T-cell (primary cell): Measurements from ENCODE around the gene WAPL. TPM values are rescaled to one million over a fixed set of nuclear protein-coding genes. Genes with fewer than 3 reads are reported as not detected.

ENCODE experiments used
- ATAC-seq, 4 experiments: fragments of 200-7000 bp in 3 of 4; fragments of 150-1000 bp in 1 of 4; cut with Tn5 transposase; replicated peaks in 1 of 4; 1 replicate in 3 of 4; 2 replicates in 1 of 4; pipeline ENCODE4 v1.10.0; 2021; ENCODE audit warnings: moderate library complexity in 3 of 4, mild to moderate bottlenecking in 2 of 4, moderate number of reproducible peaks in 1 of 4
- CTCF ChIA-PET, 2 donors: fragments of 300-600 bp; sonication (Branson Sonifier 250); formaldehyde crosslinking; loops; one replicate each; lab custom pipeline; 2022; ENCODE audit warnings: antibody characterized with exemption in 2 of 2; lab: Charles Lee
- POLR2A ChIA-PET, 2 donors: fragments of 300-600 bp; sonication (Branson Sonifier 250); formaldehyde crosslinking; loops; one replicate each; lab custom pipeline; 2022; ENCODE audit warnings: antibody characterized with exemption in 2 of 2; lab: Charles Lee
- DNase-seq, 35 experiments: peaks; one replicate each; pipeline versions ENCODE4 v3.0.0 to v3.0.0-alpha.2; 2013 to 2023
- H3K27ac ChIP-seq: one replicate; pipeline ENCODE4 v1.5.1; 2013; ENCODE audit warnings: low read length
- H3K27me3 ChIP-seq, 2 experiments: replicated peaks in 1 of 2; 1 replicate in 1 of 2; 2 replicates in 1 of 2; pipeline versions ENCODE4 v1.6.1 to v1.7.0; 2013; ENCODE audit warnings: low read length in 1 of 2, mixed read lengths in 1 of 2; ENCODE audit not compliant: control insufficient read depth in 2 of 2, insufficient read depth in 2 of 2; ENCODE audit errors: extremely low read depth in 1 of 2
- H3K36me3 ChIP-seq, 2 donors: 1 replicate in 1 of 2; 2 replicates in 1 of 2; pipeline versions ENCODE4 v1.6.1 to v1.7.0; 2013; ENCODE audit warnings: low read length in 1 of 2; ENCODE audit not compliant: control insufficient read depth in 2 of 2, insufficient read depth in 1 of 2; ENCODE audit errors: extremely low read depth in 1 of 2
- H3K4me1 ChIP-seq, 2 experiments: 1 replicate in 1 of 2; 2 replicates in 1 of 2; pipeline versions ENCODE4 v1.6.1 to v1.7.0; 2013; ENCODE audit warnings: low read length in 2 of 2, mixed read lengths in 1 of 2; ENCODE audit not compliant: insufficient read depth in 2 of 2, control insufficient read depth in 1 of 2; ENCODE audit errors: extremely low read depth in 1 of 2
- H3K4me3 ChIP-seq, 2 donors: 1 replicate in 1 of 2; 2 replicates in 1 of 2; pipeline versions ENCODE4 v1.5.1 to v1.7.0; 2013; ENCODE audit warnings: mild to moderate bottlenecking in 2 of 2, low read length in 1 of 2, moderate library complexity in 1 of 2; ENCODE audit not compliant: control insufficient read depth in 1 of 2; ENCODE audit errors: extremely low read depth in 1 of 2
- H3K9me3 ChIP-seq: 2 replicates; pipeline ENCODE4 v1.7.0; 2013
- H3K27ac Mint-ChIP-seq, 2 donors: one replicate each; pipeline ENCODE4 v1.8.0; 2020 to 2021; ENCODE audit warnings: mild to moderate bottlenecking in 2 of 2, mixed read lengths in 2 of 2
- H3K27me3 Mint-ChIP-seq, 2 donors: one replicate each; pipeline ENCODE4 v1.8.0; 2021 to 2022; ENCODE audit warnings: mixed read lengths in 2 of 2
- H3K36me3 Mint-ChIP-seq: one replicate; pipeline ENCODE4 v1.8.0; 2021; ENCODE audit warnings: mixed read lengths
- H3K4me1 Mint-ChIP-seq, 3 donors: one replicate each; pipeline ENCODE4 v1.8.0; 2020 to 2022; ENCODE audit warnings: mixed read lengths in 3 of 3, mild to moderate bottlenecking in 1 of 3
- H3K4me3 Mint-ChIP-seq, 3 donors: one replicate each; pipeline ENCODE4 v1.8.0; 2020 to 2022; ENCODE audit warnings: mild to moderate bottlenecking in 3 of 3, mixed read lengths in 3 of 3, moderate library complexity in 3 of 3
- H3K9me3 Mint-ChIP-seq, 3 donors: one replicate each; pipeline ENCODE4 v1.8.0; 2020 to 2022; ENCODE audit warnings: mixed read lengths in 3 of 3
- WGBS: methylation state at CpG from one replicate; pipeline ENCODE4 v1.1.5; 2013; ENCODE audit warnings: missing lambda C conversion rate; ENCODE audit not compliant: insufficient coverage; 5-methylcytosine and 5-hydroxymethylcytosine counted together
- total RNA-seq, 35 experiments: library from RNA in 6 of 35; stranded (reverse) in 6 of 35; fragments of 120-200 nt in 1 of 35; gene quantifications; one replicate each; pipeline versions ENCODE4 v1.2.1 to v1.2.4 and lab custom pipeline; 2013 to 2026

The WAPL gene
- total RNA-seq, 5 donors from 2014 or later (not counting 1 experiment from before 2014, with no cell fraction given) = 43.2 to 46.5 (median 44.8) TPM

- Histone ChIP-seq H3K27ac (peak overlapping the region; percentile 69), H3K36me3 (no peaks in the 10 kb centered on the region), H3K4me1 (peaks cover 0 to 30% of the 10 kb centered on the region in 2 experiments), H3K27me3 (peaks cover 0 to 6% of the 10 kb centered on the region in 2 experiments), H3K4me3 (peak overlapping the region; percentile 74 to 90), H3K9me3 (no peaks in the 10 kb centered on the region)
- ATAC-seq (peak; percentile 51 to 65 (median 59)), DNase-seq (peak; percentile 26 to 80 (median 71))
- Mint-ChIP-seq H3K27ac (peak overlapping the region; percentile 61 to 74), H3K9me3 (no peaks in the 10 kb centered on the region), H3K4me3 (peak overlapping the region; percentile 82 to 86 (median 84)), H3K27me3 (no peaks in the 10 kb centered on the region), H3K4me1 (peaks cover 15 to 22% (median 17%) of the 10 kb centered on the region in 3 donors), H3K36me3 (no peaks in the 10 kb centered on the region)
- ChIA-PET CTCF (interaction anchor here (0.6 to 3.2 kb wide), 11 partner anchors 10 to 184 kb away, joined by 3 to 40 read pairs (median 4); no protein-coding TSS in a partner anchor), POLR2A (interaction anchor here in 1 of 2 donors (0.6 to 2.6 kb wide), 2 partner anchors 12 to 351 kb away, joined by 3 to 5 read pairs; no protein-coding TSS in a partner anchor)
- WGBS = under 1% methylated on average over 54 of the region's 76 CpGs
Observed at GRCh38 chr10:86400705-86401587, 120.6 kb downstream of the WAPL start.

GRCh38 chr10:86399879-86400704 is 121.5 kb downstream of the WAPL start:
- H3K4me1 ChIP-seq = peaks cover 0 to 30% of the 10 kb centered on the region in 2 experiments
- DNase-seq (peak; percentile 80 to 96 (median 90)), ATAC-seq (peak; percentile 87 to 91 (median 89))
- CTCF ChIA-PET = interaction anchor here (0.5 to 3.2 kb wide), 20 partner anchors 11 to 788 kb away, joined by 3 to 40 read pairs (median 3); partner anchors contain the start of gene WAPL (in 1 of the 2)
- Mint-ChIP-seq H3K9me3 (no peaks in the 10 kb centered on the region), H3K4me3 (peak overlapping the region; percentile 82 to 88 (median 84)), H3K36me3 (no peaks in the 10 kb centered on the region), H3K27me3 (no peaks in the 10 kb centered on the region), H3K4me1 (peaks cover 15 to 22% (median 17%) of the 10 kb centered on the region in 3 donors), H3K27ac (peak overlapping the region; percentile 89 to 93)
- no peaks in the 10 kb centered on the region for H3K36me3 ChIP-seq
- H3K27ac ChIP-seq = peak overlapping the region; percentile 75
- WGBS = under 1% methylated on average over 82 of the region's 90 CpGs
- H3K27me3 ChIP-seq = peaks cover 0 to 6% of the 10 kb centered on the region in 2 experiments
- H3K4me3 ChIP-seq = peak overlapping the region; percentile 74 to 90
- no peaks in the 10 kb centered on the region for H3K9me3 ChIP-seq
- POLR2A ChIA-PET = interaction anchor here in 1 of 2 donors (2.6 kb wide), 1 partner anchor 13 kb away, joined by 5 read pairs; no protein-coding TSS in a partner anchor

- Histone ChIP-seq H3K9me3 (no peaks in the 10 kb centered on the region), H3K27me3 (peaks cover 0 to 6% of the 10 kb centered on the region in 2 experiments), H3K4me1 (peaks cover 0 to 30% of the 10 kb centered on the region in 2 experiments), H3K36me3 (no peaks in the 10 kb centered on the region), H3K4me3 (peak overlapping the region in 1 of 2 donors; percentile 90), H3K27ac (peak overlapping the region; percentile 75)
- ATAC-seq = no peak
- CTCF ChIA-PET = interaction anchor here (0.6 to 3.2 kb wide), 12 partner anchors 11 to 787 kb away, joined by 3 to 40 read pairs (median 3); partner anchors contain the start of gene WAPL (in 1 of the 2)
- Mint-ChIP-seq H3K9me3 (no peaks in the 10 kb centered on the region), H3K4me1 (peaks cover 15 to 22% (median 17%) of the 10 kb centered on the region in 3 donors), H3K4me3 (peak overlapping the region; percentile 82 to 88 (median 84)), H3K27ac (peak overlapping the region; percentile 89 to 93), H3K36me3 (no peaks in the 10 kb centered on the region), H3K27me3 (no peaks in the 10 kb centered on the region)
- POLR2A ChIA-PET = interaction anchor here in 1 of 2 donors (2.6 kb wide), 1 partner anchor 14 kb away, joined by 5 read pairs; no protein-coding TSS in a partner anchor
- DNase-seq = no peak
- WGBS = 2% methylated on average over 4 of the region's 9 CpGs
Observed at GRCh38 chr10:86399514-86399878, 122.1 kb downstream of the WAPL start.

- Histone ChIP-seq H3K36me3 (no peaks in the 10 kb centered on the region), H3K4me3 (no peak overlapping the region), H3K4me1 (peaks cover 0 to 24% of the 10 kb centered on the region in 2 experiments), H3K27ac (no peak overlapping the region), H3K27me3 (peaks cover 0 to 17% of the 10 kb centered on the region in 2 experiments), H3K9me3 (no peaks in the 10 kb centered on the region)
- Mint-ChIP-seq H3K27me3 (peaks cover 0 to 2% of the 10 kb centered on the region in 2 donors), H3K4me3 (no peak overlapping the region), H3K4me1 (peaks cover 15 to 16% (median 16%) of the 10 kb centered on the region in 3 donors), H3K36me3 (no peaks in the 10 kb centered on the region), H3K27ac (no peak overlapping the region), H3K9me3 (no peaks in the 10 kb centered on the region)
- DNase-seq (no peak), ATAC-seq (no peak)
- WGBS = 70% methylated on average over 4 of the region's 7 CpGs
- ChIA-PET POLR2A (no interaction called here), CTCF (interaction anchor here in 1 of 2 donors (0.8 kb wide), 1 partner anchor 189 kb away, joined by 3 read pairs; no protein-coding TSS in a partner anchor)
Observed at GRCh38 chr10:86397120-86397519, 124.5 kb downstream of the WAPL start.

- POLR2A ChIA-PET = interaction anchor here in 1 of 2 donors (0.6 kb wide), 1 partner anchor 8 kb away, joined by 3 read pairs; no protein-coding TSS in a partner anchor
Observed at GRCh38 chr10:86393862-86394455, 127.6 kb downstream of the WAPL start.

More at GRCh38 chr10:86393862-86394455, 127.6 kb downstream of the WAPL start:
- CTCF ChIA-PET = interaction anchor here in 1 of 2 donors (0.6 kb wide), 1 partner anchor 29 kb away, joined by 3 read pairs; no protein-coding TSS in a partner anchor
- peaks cover 7 to 27% of the 10 kb centered on the region in 2 donors for H3K27me3 Mint-ChIP-seq
- ATAC-seq (no peak), DNase-seq (no peak)
- H3K4me3 ChIP-seq = no peak overlapping the region
- 39% methylated on average over 3 of the region's 10 CpGs for WGBS
- H3K4me3 Mint-ChIP-seq = no peak overlapping the region
- H3K9me3 ChIP-seq = no peaks in the 10 kb centered on the region
- H3K9me3 Mint-ChIP-seq = no peaks in the 10 kb centered on the region
- H3K27ac Mint-ChIP-seq = no peak overlapping the region
- peaks cover 0 to 43% of the 10 kb centered on the region in 2 experiments for H3K27me3 ChIP-seq
- peaks cover 0 to 8% of the 10 kb centered on the region in 2 experiments for H3K4me1 ChIP-seq
- no peaks in the 10 kb centered on the region for H3K36me3 Mint-ChIP-seq
- H3K27ac ChIP-seq = no peak overlapping the region
- H3K36me3 ChIP-seq = no peaks in the 10 kb centered on the region
- peaks cover 4 to 7% (median 7%) of the 10 kb centered on the region in 3 donors for H3K4me1 Mint-ChIP-seq
